Vagina (tissue), 2 donors: Measurements from ENCODE around the gene OPRM1.

Experiments used
- POLR2A ChIP-seq, 2 donors: fragments of 450-650 bp; IDR thresholded peaks; one replicate each; pipeline ENCODE4 v1.6.1; 2017; ENCODE audit warnings: antibody characterized with exemption in 2 of 2, mild to moderate bottlenecking in 2 of 2, moderate library complexity in 2 of 2
- TF ChIP-seq, protein P1 (sequence below), 3 experiments: fragments of 450-650 bp in 2 of 3; fragments of 200-600 bp in 1 of 3; sonication (generic) in 1 of 3; IDR thresholded peaks; one replicate each; pipeline ENCODE4 v1.5.1; 2017 to 2019; ENCODE audit warnings: antibody characterized with exemption in 3 of 3, mild to moderate bottlenecking in 2 of 3, moderate library complexity in 2 of 3

- TF ChIP-seq, protein P1, sequence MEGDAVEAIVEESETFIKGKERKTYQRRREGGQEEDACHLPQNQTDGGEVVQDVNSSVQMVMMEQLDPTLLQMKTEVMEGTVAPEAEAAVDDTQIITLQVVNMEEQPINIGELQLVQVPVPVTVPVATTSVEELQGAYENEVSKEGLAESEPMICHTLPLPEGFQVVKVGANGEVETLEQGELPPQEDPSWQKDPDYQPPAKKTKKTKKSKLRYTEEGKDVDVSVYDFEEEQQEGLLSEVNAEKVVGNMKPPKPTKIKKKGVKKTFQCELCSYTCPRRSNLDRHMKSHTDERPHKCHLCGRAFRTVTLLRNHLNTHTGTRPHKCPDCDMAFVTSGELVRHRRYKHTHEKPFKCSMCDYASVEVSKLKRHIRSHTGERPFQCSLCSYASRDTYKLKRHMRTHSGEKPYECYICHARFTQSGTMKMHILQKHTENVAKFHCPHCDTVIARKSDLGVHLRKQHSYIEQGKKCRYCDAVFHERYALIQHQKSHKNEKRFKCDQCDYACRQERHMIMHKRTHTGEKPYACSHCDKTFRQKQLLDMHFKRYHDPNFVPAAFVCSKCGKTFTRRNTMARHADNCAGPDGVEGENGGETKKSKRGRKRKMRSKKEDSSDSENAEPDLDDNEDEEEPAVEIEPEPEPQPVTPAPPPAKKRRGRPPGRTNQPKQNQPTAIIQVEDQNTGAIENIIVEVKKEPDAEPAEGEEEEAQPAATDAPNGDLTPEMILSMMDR (IDR thresholded peaks at IDR 0.05): no peak
- no peak for TF ChIP-seq POLR2A (IDR thresholded peaks at IDR 0.05)
Observed at GRCh38 chr6:154113392-154113791, 74.4 kb downstream of the OPRM1 start.
